ENCODE measurements around the gene PDGFRB. TPM values are rescaled to one million over a fixed set of nuclear protein-coding genes. Genes with fewer than 3 reads are reported as not detected.
A peak's percentile ranks its signal among the peaks of the same experiment; 100 is the strongest.

PDGFRB gene
- total RNA-seq, 1 donor from 2014 or later: 86.6 TPM

DNA sequence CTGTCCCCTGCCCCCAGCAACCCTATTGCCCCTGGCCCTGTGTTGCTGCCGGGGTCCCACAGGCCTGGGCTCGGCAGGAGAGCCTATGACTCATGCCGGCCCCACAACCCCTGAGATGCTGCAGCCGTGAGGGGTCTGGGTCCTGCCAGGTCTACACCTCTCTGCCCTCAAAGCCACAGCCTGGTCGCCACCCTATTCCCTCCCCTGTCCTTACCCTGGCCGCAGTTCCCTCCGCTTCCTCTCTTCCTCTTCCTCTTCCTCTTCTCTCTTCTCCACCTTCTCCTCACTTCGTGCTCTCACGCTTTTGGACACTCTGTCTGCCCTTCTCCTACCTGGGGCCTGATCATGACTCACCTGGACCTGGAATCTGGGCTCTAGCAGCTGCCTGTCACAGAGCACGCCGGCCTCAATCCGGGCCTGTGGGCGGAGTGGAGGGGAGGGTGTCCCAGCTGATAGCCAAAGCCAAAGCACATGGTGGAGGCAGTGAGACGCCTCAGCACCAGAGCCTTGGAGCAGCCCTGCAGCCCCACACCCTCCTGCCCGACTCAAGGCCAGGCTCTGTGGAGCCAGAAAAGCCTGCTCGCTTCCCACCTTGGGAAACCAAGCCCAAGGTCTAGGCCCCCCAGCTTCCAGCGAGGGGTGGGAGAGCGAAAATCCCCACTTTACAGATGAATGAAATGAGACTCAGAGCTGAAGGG, 42.4 kb downstream of the PDGFRB start:
- Histone ChIP-seq H3K9ac (ENCODE audit: low read depth in 1 of 3, low read length in 3 of 3) (peak overlapping the region in 1 of 3 donors; percentile 16), H3K4me3 (ENCODE audit: low read length in 3 of 3) (no peak overlapping the region), H3K36me3 (ENCODE audit: control insufficient read depth in 3 of 3, insufficient read depth in 3 of 3, low read length in 3 of 3) (peaks cover 0 to 4% (median 3%) of the 10 kb centered on the region in 3 donors), H3K27me3 (ENCODE audit: control insufficient read depth in 3 of 3, insufficient read depth in 3 of 3, low read length in 3 of 3) (no peaks in the 10 kb centered on the region), H3K9me3 (ENCODE audit: control insufficient read depth in 3 of 3, low read length in 3 of 3) (no peaks in the 10 kb centered on the region), H3K27ac (ENCODE audit: low read depth, low read length) (peak overlapping the region; percentile 39), H3K4me1 (ENCODE audit: control insufficient read depth in 3 of 3, insufficient read depth in 3 of 3, low read length in 3 of 3) (peaks cover 0 to 15% (median 10%) of the 10 kb centered on the region in 3 donors)

DNA sequence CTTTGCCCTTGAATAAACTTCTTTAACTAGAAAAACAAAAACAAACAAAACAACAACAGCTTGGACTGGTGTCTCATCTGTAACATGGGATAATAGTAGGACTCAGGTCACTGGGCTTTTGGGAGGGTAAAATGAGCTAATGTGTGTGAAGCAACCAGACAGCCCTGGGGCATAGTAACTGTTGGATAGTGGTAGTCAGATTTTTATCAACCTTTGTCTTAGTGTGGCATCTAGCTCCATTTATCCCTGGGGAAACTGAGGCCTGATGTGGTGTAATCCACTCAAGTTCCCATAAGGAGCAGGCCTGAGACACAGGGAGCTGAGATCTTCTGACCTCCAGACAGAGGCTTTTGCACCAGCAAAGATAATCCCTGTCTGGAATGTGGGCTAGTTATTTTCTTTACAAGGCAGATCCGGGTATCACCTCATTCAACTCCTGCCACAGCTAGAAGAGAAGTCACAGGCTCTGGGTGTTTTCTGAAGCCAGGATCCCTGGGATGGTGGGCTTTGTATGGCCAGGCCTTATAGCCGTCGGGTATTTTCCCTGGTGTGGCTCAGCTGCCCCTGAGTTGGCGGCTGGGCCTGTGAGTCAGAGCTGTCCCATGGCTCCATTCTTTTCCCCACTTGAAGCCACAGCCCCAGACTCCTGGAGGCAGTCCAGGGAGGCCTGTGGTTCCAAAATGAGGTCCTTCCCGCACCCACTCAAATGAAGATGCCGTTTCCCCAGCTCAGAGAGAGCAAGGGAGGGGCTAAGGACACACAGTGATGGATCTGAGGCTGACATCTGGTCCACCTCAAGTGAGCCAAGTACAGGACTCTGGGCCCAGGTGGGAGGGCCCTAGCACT, 43.2 kb downstream of the PDGFRB start:
- Histone ChIP-seq H3K4me3 (ENCODE audit: low read length in 3 of 3) (no peak overlapping the region), H3K27ac (ENCODE audit: low read depth, low read length) (peak overlapping the region; percentile 39), H3K27me3 (ENCODE audit: control insufficient read depth in 3 of 3, insufficient read depth in 3 of 3, low read length in 3 of 3) (no peaks in the 10 kb centered on the region), H3K9ac (ENCODE audit: low read depth in 1 of 3, low read length in 3 of 3) (peak overlapping the region in 1 of 3 donors; percentile 8), H3K9me3 (ENCODE audit: control insufficient read depth in 3 of 3, low read length in 3 of 3) (no peaks in the 10 kb centered on the region), H3K36me3 (ENCODE audit: control insufficient read depth in 3 of 3, insufficient read depth in 3 of 3, low read length in 3 of 3) (peaks cover 0 to 4% (median 0%) of the 10 kb centered on the region in 3 donors), H3K4me1 (ENCODE audit: control insufficient read depth in 3 of 3, insufficient read depth in 3 of 3, low read length in 3 of 3) (peaks cover 5 to 15% (median 10%) of the 10 kb centered on the region in 3 donors)

DNA sequence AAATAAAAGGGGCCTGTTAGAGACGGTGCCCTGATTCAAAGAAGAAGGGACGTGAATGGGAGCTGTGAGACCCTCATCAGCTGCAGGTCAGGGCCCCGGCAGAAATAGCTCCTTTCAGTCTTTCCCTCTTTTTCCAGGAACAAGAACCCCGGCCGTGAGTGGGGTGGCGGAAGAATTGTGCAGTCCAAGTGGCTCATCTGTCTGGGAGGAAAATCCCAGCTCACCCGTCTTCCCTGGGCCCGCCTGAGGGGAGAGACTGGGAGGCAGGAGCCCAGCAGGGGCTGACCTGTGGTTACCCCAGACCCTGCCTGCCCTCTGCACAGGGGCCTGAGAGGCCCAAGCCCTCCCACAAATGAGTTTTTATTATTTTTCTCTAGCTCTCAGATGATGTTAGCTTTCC, 44.5 kb downstream of the PDGFRB start:
- peaks cover 0 to 4% (median 0%) of the 10 kb centered on the region in 3 donors for H3K36me3 ChIP-seq (ENCODE audit: control insufficient read depth in 3 of 3, insufficient read depth in 3 of 3, low read length in 3 of 3)
- H3K4me3 ChIP-seq (ENCODE audit: low read length in 3 of 3): no peak overlapping the region
- no peak overlapping the region for H3K27ac ChIP-seq (ENCODE audit: low read depth, low read length)
- H3K9ac ChIP-seq (ENCODE audit: low read depth in 1 of 3, low read length in 3 of 3): no peak overlapping the region
- no peaks in the 10 kb centered on the region for H3K27me3 ChIP-seq (ENCODE audit: control insufficient read depth in 3 of 3, insufficient read depth in 3 of 3, low read length in 3 of 3)
- peaks cover 5 to 15% (median 10%) of the 10 kb centered on the region in 3 donors for H3K4me1 ChIP-seq (ENCODE audit: control insufficient read depth in 3 of 3, insufficient read depth in 3 of 3, low read length in 3 of 3)
- no peaks in the 10 kb centered on the region for H3K9me3 ChIP-seq (ENCODE audit: control insufficient read depth in 3 of 3, low read length in 3 of 3)

DNA sequence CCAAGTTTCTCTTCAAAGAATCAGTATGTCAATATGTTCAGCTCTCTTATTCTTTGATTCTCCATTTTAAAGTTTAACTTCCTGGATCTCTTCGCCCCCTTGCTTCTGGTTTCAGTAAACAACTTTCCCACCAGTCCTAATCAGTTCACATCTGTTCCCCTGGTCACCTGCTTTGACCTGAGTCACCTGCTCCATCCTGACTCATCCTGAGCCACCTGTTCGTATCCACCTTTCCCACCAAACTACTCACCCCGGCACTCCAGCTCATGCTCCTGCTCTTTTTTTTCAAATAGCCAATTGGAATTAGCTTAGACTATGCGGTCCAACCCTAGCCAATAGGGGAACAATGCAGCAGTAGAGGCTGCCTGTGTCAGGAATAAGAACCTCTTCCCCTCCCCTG, 45.7 kb downstream of the PDGFRB start:
- Histone ChIP-seq H3K36me3 (ENCODE audit: control insufficient read depth in 3 of 3, insufficient read depth in 3 of 3, low read length in 3 of 3) (peaks cover 0 to 2% (median 0%) of the 10 kb centered on the region in 3 donors), H3K27me3 (ENCODE audit: control insufficient read depth in 3 of 3, insufficient read depth in 3 of 3, low read length in 3 of 3) (no peaks in the 10 kb centered on the region), H3K9ac (ENCODE audit: low read depth in 1 of 3, low read length in 3 of 3) (no peak overlapping the region), H3K4me3 (ENCODE audit: low read length in 3 of 3) (no peak overlapping the region), H3K4me1 (ENCODE audit: control insufficient read depth in 3 of 3, insufficient read depth in 3 of 3, low read length in 3 of 3) (peaks cover 5 to 15% (median 10%) of the 10 kb centered on the region in 3 donors), H3K9me3 (ENCODE audit: control insufficient read depth in 3 of 3, low read length in 3 of 3) (no peaks in the 10 kb centered on the region), H3K27ac (ENCODE audit: low read depth, low read length) (no peak overlapping the region)

DNA sequence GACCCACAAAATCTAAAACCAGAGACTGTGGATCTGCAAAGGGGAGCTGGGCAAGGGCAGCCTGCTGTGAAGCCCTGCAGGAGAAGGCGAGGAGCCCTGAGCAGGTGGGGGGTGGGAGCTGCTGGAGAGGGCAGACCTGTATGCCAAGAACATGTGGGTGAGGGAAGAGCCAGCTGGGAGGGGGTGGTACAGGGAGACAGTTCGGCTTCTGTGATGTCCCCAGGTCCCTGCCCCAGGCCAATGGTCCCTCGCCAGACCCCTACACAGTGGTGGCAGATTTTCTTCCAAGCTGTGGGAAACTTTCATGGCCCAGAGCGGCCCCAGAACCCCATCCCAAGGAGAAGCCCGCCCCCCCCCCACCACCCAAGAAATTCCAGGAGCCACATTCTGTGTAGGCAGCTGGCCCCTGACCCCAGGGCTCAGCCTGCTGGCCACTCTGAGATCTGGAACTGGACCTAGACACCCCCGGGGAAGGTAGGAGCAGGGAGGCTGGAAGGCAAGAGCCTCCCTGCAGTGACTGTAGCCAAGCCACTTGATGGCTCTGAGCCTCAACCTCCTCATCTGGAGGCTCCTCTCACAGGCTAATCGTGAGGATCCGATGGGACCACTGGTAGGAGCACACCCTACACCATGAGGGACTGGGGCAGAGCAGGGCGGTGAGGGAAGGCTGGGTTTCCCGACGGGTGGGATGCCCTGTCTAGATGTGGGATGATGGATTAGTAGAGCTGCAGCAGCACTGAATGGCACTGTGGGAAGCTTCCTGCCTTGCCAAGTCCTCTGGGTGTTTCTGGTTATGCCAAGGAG, 46.7 kb downstream of the PDGFRB start:
- no peak overlapping the region for H3K27ac ChIP-seq (ENCODE audit: low read depth, low read length)
- no peak overlapping the region for H3K9ac ChIP-seq (ENCODE audit: low read depth in 1 of 3, low read length in 3 of 3)
- H3K4me3 ChIP-seq (ENCODE audit: low read length in 3 of 3): no peak overlapping the region
- H3K9me3 ChIP-seq (ENCODE audit: control insufficient read depth in 3 of 3, low read length in 3 of 3): no peaks in the 10 kb centered on the region
- peaks cover 5 to 15% (median 8%) of the 10 kb centered on the region in 3 donors for H3K4me1 ChIP-seq (ENCODE audit: control insufficient read depth in 3 of 3, insufficient read depth in 3 of 3, low read length in 3 of 3)
- H3K36me3 ChIP-seq (ENCODE audit: control insufficient read depth in 3 of 3, insufficient read depth in 3 of 3, low read length in 3 of 3): no peaks in the 10 kb centered on the region
- H3K27me3 ChIP-seq (ENCODE audit: control insufficient read depth in 3 of 3, insufficient read depth in 3 of 3, low read length in 3 of 3): no peaks in the 10 kb centered on the region

DNA sequence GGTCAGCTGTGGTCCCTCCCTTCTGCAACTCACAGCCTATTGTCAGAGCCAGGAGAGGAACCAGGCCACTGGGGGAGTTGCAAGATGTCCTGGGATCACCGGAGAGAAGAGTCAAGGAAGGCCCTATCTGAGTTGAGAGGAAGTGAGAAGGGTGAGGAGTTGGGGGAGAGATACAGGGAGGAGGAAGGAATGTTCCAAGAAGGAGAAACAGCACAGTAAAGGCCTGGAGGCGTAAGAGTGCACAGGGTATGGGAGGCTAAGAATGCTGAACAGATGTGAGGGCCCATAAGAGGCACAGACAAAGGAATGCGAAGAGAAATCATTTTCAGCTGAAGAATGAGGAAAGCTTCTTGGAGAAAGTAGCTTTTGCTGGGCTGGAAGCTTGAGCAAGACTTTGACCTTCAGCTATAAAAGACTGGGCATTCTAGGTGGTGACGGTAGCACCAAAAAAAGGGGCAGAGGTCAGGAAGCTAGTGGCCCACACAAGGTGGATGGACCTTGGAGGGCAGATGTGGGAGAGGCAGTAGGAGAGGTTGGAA, 47.7 kb downstream of the PDGFRB start:
- Histone ChIP-seq H3K36me3 (ENCODE audit: control insufficient read depth in 3 of 3, insufficient read depth in 3 of 3, low read length in 3 of 3) (no peaks in the 10 kb centered on the region), H3K4me3 (ENCODE audit: low read length in 3 of 3) (no peak overlapping the region), H3K27me3 (ENCODE audit: control insufficient read depth in 3 of 3, insufficient read depth in 3 of 3, low read length in 3 of 3) (no peaks in the 10 kb centered on the region), H3K27ac (ENCODE audit: low read depth, low read length) (no peak overlapping the region), H3K9ac (ENCODE audit: low read depth in 1 of 3, low read length in 3 of 3) (no peak overlapping the region), H3K9me3 (ENCODE audit: control insufficient read depth in 3 of 3, low read length in 3 of 3) (no peaks in the 10 kb centered on the region), H3K4me1 (ENCODE audit: control insufficient read depth in 3 of 3, insufficient read depth in 3 of 3, low read length in 3 of 3) (peaks cover 2 to 8% (median 5%) of the 10 kb centered on the region in 3 donors)

DNA sequence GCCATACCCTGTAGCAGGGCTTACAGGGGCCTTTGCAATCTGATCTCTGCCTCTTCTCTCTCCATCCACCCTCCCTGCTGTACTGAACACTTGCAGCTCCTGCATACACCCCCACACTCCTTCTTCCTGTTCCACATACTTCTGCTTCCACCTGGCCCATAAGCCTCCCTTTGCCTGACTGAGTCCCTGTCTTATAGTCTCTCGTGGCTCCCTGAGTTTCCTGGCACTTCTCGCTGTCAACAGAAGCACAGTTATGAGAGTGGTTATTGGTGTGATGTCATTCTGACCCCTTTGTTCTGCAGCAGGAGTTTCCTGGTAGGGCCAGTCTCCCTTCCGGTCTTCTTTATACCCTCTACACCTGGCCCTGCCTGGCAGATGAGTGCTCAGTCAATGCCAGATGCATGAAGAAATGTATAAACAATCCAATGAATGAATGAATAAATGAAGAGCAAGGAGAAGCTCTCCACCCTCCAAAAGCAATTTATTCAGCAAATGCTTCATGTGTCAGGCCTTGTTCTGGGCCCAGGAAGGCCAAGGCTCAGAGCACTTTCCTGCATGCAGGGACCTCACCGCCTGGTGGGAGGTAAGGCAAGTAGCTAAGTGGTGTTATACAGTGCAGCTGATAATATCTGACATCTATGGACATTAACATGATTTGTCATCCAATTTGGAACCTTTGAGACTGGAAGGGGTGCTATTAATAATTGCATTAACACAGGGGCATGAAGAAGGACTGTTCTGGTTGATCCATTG, 48.8 kb downstream of the PDGFRB start:
- no peak overlapping the region for H3K9ac ChIP-seq (ENCODE audit: low read depth in 1 of 3, low read length in 3 of 3)
- H3K27ac ChIP-seq (ENCODE audit: low read depth, low read length): no peak overlapping the region
- no peak overlapping the region for H3K4me3 ChIP-seq (ENCODE audit: low read length in 3 of 3)
- no peaks in the 10 kb centered on the region for H3K9me3 ChIP-seq (ENCODE audit: control insufficient read depth in 3 of 3, low read length in 3 of 3)
- H3K4me1 ChIP-seq (ENCODE audit: control insufficient read depth in 3 of 3, insufficient read depth in 3 of 3, low read length in 3 of 3): peaks cover 0 to 5% (median 0%) of the 10 kb centered on the region in 3 donors
- H3K27me3 ChIP-seq (ENCODE audit: control insufficient read depth in 3 of 3, insufficient read depth in 3 of 3, low read length in 3 of 3): no peaks in the 10 kb centered on the region
- H3K36me3 ChIP-seq (ENCODE audit: control insufficient read depth in 3 of 3, insufficient read depth in 3 of 3, low read length in 3 of 3): no peaks in the 10 kb centered on the region

DNA sequence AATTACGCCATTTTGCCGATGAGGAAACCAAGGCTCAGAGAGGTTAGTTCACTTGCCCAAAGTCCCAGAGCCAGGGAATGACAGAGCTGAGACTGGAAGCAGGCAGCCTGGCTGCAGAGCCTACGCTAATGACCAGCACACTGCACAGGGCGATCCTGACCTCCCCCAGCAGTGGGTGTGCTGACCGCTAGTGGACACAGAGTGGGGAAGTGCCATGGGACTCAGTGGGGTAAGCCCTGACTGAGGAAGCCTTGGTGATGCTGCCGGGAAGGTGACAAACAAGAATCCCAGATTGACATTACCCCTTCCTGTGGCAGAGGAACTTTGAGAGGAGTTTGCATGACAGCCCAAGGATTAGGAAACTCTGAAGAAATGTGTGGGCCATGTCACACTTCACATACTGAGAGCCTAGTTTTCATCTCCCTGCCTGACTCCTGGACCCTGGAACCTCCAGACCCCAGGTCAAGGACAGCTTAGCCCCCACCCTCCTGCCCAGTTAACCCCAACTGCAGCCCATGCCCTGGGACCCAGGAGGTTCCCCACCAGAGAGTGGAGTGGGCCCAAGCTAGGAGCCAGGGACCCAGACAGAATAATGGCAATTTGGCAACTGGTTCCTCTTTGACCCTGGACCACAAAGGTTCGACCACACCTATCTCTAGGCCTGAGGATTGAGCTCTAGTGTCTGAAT, 49.6 kb downstream of the PDGFRB start:
- H3K27me3 ChIP-seq (ENCODE audit: control insufficient read depth in 3 of 3, insufficient read depth in 3 of 3, low read length in 3 of 3): no peaks in the 10 kb centered on the region
- H3K36me3 ChIP-seq (ENCODE audit: control insufficient read depth in 3 of 3, insufficient read depth in 3 of 3, low read length in 3 of 3): no peaks in the 10 kb centered on the region
- no peak overlapping the region for H3K9ac ChIP-seq (ENCODE audit: low read depth in 1 of 3, low read length in 3 of 3)
- no peak overlapping the region for H3K4me3 ChIP-seq (ENCODE audit: low read length in 3 of 3)
- H3K4me1 ChIP-seq (ENCODE audit: control insufficient read depth in 3 of 3, insufficient read depth in 3 of 3, low read length in 3 of 3): peaks cover 0 to 5% (median 0%) of the 10 kb centered on the region in 3 donors
- no peaks in the 10 kb centered on the region for H3K9me3 ChIP-seq (ENCODE audit: control insufficient read depth in 3 of 3, low read length in 3 of 3)
- H3K27ac ChIP-seq (ENCODE audit: low read depth, low read length): no peak overlapping the region

DNA sequence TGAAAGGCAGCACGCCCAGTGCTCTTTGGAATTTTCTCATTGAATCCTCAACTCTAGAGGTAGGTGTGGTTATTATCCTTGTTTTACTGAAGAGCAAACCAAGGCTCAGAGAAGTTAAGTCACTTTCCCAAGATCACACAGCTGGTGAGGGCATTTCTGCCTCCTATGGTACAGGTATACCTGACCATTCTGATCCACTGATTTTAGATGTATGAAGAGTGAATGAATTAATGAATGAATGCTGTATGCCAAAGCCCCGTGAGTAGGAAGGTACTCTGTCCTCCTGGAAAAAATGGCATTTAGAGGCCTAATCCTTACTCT, 51.1 kb downstream of the PDGFRB start:
- Histone ChIP-seq H3K27ac (ENCODE audit: low read depth, low read length) (no peak overlapping the region), H3K27me3 (ENCODE audit: control insufficient read depth in 3 of 3, insufficient read depth in 3 of 3, low read length in 3 of 3) (no peaks in the 10 kb centered on the region), H3K4me1 (ENCODE audit: control insufficient read depth in 3 of 3, insufficient read depth in 3 of 3, low read length in 3 of 3) (peaks cover 0 to 5% (median 0%) of the 10 kb centered on the region in 3 donors), H3K36me3 (ENCODE audit: control insufficient read depth in 3 of 3, insufficient read depth in 3 of 3, low read length in 3 of 3) (no peaks in the 10 kb centered on the region), H3K9me3 (ENCODE audit: control insufficient read depth in 3 of 3, low read length in 3 of 3) (no peaks in the 10 kb centered on the region), H3K9ac (ENCODE audit: low read depth in 1 of 3, low read length in 3 of 3) (no peak overlapping the region), H3K4me3 (ENCODE audit: low read length in 3 of 3) (no peak overlapping the region)
